ENCODE results near the gene DLG2. TPM values are rescaled to one million over a fixed set of nuclear protein-coding genes. Genes with fewer than 3 reads are reported as not detected.
"Not testable (repeated sequence)": the region's sequence is repeated elsewhere in the genome, so short reads cannot be mapped to it uniquely, and the experiment has no call there.

DLG2 gene
- total and polyA plus RNA-seq, 12 donors, result 1.0 to 14.8 (median 7.4) TPM

DNA sequence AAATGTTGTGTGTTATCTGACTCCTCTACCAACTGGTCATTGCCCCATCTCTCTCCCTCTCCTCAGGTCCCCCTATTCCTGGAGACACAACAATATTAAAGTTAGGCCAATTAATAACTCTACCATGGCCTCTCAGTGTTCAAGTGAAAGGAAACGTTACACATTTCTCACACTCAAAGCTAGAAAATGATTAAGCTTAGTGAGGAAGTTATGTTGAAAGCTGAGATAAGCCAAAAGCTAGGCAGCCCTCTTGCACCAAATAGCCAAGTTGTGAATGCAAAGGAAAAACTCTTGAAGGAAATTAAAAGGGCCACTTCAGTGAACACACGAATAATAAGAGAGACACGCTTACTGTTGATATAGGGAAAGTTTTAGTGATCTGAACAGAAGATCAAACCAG is 6.9 kb downstream of the DLG2 start:
- H3K27ac ChIP-seq, result no peak overlapping the region
- intact Hi-C loops (cut with DNase I), result no loop called here
- peaks cover 0 to 11% (median 0%) of the 10 kb centered on the region in 9 donors for H3K4me1 ChIP-seq
- H3K4me3 ChIP-seq, result no peak overlapping the region
- no peaks in the 10 kb centered on the region for H3K9me3 ChIP-seq
- no peaks in the 10 kb centered on the region for H3K27me3 ChIP-seq
- WGBS, 2 donors, result 65 to 70% methylated on average over 3 of the region's 3 CpGs
- TF ChIP-seq, protein P1, sequence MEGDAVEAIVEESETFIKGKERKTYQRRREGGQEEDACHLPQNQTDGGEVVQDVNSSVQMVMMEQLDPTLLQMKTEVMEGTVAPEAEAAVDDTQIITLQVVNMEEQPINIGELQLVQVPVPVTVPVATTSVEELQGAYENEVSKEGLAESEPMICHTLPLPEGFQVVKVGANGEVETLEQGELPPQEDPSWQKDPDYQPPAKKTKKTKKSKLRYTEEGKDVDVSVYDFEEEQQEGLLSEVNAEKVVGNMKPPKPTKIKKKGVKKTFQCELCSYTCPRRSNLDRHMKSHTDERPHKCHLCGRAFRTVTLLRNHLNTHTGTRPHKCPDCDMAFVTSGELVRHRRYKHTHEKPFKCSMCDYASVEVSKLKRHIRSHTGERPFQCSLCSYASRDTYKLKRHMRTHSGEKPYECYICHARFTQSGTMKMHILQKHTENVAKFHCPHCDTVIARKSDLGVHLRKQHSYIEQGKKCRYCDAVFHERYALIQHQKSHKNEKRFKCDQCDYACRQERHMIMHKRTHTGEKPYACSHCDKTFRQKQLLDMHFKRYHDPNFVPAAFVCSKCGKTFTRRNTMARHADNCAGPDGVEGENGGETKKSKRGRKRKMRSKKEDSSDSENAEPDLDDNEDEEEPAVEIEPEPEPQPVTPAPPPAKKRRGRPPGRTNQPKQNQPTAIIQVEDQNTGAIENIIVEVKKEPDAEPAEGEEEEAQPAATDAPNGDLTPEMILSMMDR (IDR thresholded peaks at IDR 0.05), result no peak
- ATAC-seq (no peak), DNase-seq (no peak)
- H3K36me3 ChIP-seq, result peaks cover 0 to 19% (median 0%) of the 10 kb centered on the region in 9 donors

DNA sequence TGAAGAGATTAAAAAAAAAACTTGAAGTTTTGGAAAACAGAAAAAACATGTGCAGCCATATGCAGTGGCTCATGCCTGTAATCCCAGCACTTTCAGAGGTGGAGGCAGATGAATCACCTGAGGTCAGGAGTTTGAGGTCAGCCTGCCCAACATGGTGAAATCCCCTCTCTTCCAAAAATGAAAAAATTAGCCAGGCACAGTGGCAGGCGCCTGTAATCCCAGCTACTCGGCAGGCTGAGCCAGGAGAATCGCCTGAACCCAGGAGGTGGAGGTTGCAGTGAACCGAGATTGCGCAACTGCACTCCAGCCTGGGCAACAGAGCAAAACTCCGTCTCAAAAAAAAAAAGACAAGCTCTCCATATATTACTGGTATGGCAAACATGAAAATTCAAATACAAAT is 7.6 kb downstream of the DLG2 start:
- intact Hi-C loops (cut with DNase I), result no loop called here

DNA sequence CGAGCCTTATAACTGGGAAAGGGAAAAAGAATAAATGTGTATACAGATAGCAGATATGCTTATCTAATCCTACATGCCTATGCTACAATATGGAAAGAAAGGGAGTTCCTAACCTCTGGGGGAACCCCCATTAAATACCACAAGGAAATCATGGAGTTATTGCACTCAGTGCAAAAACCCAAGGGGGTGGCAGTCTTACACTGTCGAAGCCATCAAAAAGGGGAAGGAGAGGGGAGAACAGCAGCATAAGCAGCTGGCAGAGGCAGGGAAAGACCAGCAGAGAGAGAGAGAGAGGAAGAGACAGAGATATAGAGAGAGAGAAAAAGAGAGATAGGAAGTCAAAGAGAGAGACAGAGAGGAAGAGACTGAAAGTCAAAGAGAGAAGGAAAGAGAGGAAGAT is 15.5 kb downstream of the DLG2 start:
- H3K36me3 ChIP-seq, result not testable (repeated sequence)

More for the DNA sequence above, 7.6 kb downstream of the DLG2 start:
- Histone ChIP-seq H3K4me3 (no peak overlapping the region), H3K27me3 (no peaks in the 10 kb centered on the region), H3K27ac (no peak overlapping the region), H3K36me3 (peaks cover 0 to 19% (median 0%) of the 10 kb centered on the region in 9 donors), H3K9me3 (no peaks in the 10 kb centered on the region), H3K4me1 (peaks cover 0 to 3% (median 0%) of the 10 kb centered on the region in 9 donors)
- no peak for ATAC-seq
- TF ChIP-seq, protein P1 (IDR thresholded peaks at IDR 0.05), result no peak
- 85 to 90% methylated on average over 6 of the region's 6 CpGs for WGBS, 2 donors
- no peak for DNase-seq

DNA sequence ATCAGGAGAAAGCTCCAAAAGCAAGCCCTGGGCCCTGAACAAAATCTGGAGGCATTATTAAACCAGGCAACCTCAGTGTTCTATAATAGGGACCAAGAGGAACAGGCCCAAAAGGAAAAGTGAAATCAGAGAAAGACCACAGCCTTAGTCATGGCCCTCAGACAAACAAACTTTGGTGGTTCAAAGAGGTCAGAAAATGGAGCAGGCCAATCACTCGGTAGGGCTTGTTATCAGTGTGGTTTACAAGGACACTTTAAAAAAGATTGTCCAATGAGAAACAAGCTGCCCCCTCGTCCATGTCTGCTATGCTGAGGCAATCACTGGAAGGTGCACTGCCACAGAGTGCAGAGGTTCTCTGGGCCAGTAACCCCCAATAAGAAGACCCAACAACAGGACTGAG is 17.9 kb downstream of the DLG2 start:
- peaks cover 0 to 18% (median 4%) of the 10 kb centered on the region in 11 donors for H3K9me3 ChIP-seq
- H3K27ac ChIP-seq; H3K27me3 ChIP-seq; H3K4me1 ChIP-seq; ATAC-seq; H3K36me3 ChIP-seq; intact Hi-C loops (cut with DNase I); H3K4me3 ChIP-seq; DNase-seq: not testable (repeated sequence)
- 73 to 79% methylated on average over 2 of the region's 2 CpGs for WGBS, 2 donors

More for the DNA sequence above, 15.5 kb downstream of the DLG2 start:
- H3K9me3 ChIP-seq, result peaks cover 0 to 14% (median under 1%) of the 10 kb centered on the region in 11 donors
- intact Hi-C loops (cut with DNase I); DNase-seq; H3K4me3 ChIP-seq; ATAC-seq; H3K27ac ChIP-seq; H3K27me3 ChIP-seq; H3K4me1 ChIP-seq: not testable (repeated sequence)
- WGBS, 2 donors, result 82 to 89% methylated on average over 2 of the region's 2 CpGs

DNA sequence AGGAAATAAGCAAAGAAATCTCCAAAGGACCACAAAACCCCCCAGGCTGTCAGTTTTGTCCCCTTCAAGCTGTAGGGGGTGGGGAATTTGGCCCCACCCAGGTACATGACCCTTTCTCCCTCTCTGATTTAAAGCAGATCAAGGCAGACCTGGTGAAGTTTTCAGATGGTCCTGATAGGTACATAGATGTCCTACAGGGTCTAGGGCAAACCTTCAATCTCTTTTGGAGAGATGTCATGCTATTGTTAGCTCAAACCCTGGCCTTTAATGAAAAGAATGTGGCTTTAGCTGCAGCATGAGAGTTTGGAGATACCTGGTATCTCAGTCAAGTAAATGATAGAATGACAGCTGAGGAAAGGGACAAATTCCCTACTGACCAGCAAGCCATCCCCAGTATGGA is 18.5 kb downstream of the DLG2 start:
- DNase-seq; H3K4me3 ChIP-seq; H3K27ac ChIP-seq; H3K27me3 ChIP-seq; intact Hi-C loops (cut with DNase I); ATAC-seq; H3K36me3 ChIP-seq; H3K4me1 ChIP-seq: not testable (repeated sequence)
- peaks cover 0 to 18% (median 4%) of the 10 kb centered on the region in 11 donors for H3K9me3 ChIP-seq

DNA sequence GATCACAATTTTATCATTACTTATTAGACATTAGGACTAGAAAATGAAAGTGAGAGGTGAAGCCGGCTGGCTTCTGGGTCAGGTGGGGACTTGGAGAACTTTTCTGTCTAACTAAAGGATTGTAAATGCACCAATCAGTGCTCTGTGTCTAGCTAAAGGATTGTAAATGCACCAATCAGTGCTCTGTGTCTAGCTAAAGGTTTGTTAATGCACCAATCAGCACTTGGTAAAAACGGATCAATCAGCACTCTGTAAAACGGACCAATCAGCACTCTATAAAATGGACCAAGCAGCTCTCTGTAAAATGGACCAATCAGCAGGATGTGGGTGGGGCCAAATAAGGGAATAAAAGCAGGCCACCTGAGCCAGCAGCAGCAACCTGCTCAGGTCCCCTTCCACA is 20.9 kb downstream of the DLG2 start:
- H3K36me3 ChIP-seq; DNase-seq; H3K27me3 ChIP-seq; H3K27ac ChIP-seq; ATAC-seq; H3K4me1 ChIP-seq; H3K4me3 ChIP-seq; intact Hi-C loops (cut with DNase I): not testable (repeated sequence)
- H3K9me3 ChIP-seq, result peaks cover 0 to 18% (median 4%) of the 10 kb centered on the region in 11 donors
- WGBS, 2 donors, result 97 to 99% methylated on average over 3 of the region's 3 CpGs

All from heart right ventricle (tissue), 16 donors.